PC-9 (cell line): ENCODE results near the gene ZNF831.

Experiments used
- EZH2 ChIP-seq: fragments of 200-600 bp; sonication (generic); IDR thresholded peaks from 2 replicates; pipeline ENCODE4 v1.8.0; 2017; ENCODE audit warnings: antibody characterized with exemption, low read depth
- TF ChIP-seq, protein P1 (sequence below): fragments of 200-600 bp; sonication (generic); conservative IDR thresholded peaks from 2 replicates; pipeline ENCODE4 v1.6.1; 2017; ENCODE audit warnings: mixed run types, antibody characterized with exemption, mild to moderate bottlenecking, moderate library complexity

DNA sequence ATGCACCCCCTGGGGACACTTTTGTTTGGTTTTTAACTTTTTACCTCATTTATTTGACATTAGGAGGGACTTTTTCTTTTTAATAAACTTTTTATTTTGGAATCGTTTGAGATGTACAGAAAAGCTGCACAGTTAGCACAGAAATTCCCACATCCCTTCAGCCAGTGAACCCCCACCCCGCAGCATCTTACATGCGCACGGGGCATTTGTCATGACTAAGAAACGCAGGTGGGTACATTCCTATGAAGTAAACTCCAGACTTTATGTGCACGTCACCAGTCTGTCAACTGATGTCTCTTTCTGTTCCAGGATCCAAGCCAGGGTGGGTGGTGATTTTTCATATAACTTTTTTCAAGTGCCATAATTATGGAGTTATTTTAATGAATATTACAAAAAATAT, 4.9 kb upstream of the ZNF831 start:
- TF ChIP-seq, protein P1, sequence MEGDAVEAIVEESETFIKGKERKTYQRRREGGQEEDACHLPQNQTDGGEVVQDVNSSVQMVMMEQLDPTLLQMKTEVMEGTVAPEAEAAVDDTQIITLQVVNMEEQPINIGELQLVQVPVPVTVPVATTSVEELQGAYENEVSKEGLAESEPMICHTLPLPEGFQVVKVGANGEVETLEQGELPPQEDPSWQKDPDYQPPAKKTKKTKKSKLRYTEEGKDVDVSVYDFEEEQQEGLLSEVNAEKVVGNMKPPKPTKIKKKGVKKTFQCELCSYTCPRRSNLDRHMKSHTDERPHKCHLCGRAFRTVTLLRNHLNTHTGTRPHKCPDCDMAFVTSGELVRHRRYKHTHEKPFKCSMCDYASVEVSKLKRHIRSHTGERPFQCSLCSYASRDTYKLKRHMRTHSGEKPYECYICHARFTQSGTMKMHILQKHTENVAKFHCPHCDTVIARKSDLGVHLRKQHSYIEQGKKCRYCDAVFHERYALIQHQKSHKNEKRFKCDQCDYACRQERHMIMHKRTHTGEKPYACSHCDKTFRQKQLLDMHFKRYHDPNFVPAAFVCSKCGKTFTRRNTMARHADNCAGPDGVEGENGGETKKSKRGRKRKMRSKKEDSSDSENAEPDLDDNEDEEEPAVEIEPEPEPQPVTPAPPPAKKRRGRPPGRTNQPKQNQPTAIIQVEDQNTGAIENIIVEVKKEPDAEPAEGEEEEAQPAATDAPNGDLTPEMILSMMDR, result no peak
- no peak for TF ChIP-seq EZH2
